CD4-positive, alpha-beta T cell (primary cell): ENCODE results near the gene AGBL4. TPM values are rescaled to one million over a fixed set of nuclear protein-coding genes. Genes with fewer than 3 reads are reported as not detected.

Experiments used
- ATAC-seq: fragments of 200-7000 bp; cut with Tn5 transposase; one replicate; pipeline ENCODE4 v1.10.0; 2022; ENCODE audit warnings: mild to moderate bottlenecking; ENCODE audit not compliant: poor library complexity
- CTCF ChIA-PET: fragments of 350-600 bp; sonication (Branson Sonifier 250); formaldehyde crosslinking; loops from one replicate; lab custom pipeline; 2021; ENCODE audit warnings: antibody characterized with exemption, inconsistent platforms; lab: Charles Lee
- POLR2A ChIA-PET: fragments of 350-600 bp; sonication (Branson Sonifier 250); formaldehyde crosslinking; loops from one replicate; lab custom pipeline; 2021; ENCODE audit warnings: antibody characterized with exemption, inconsistent platforms; lab: Charles Lee
- DNase-seq, 14 experiments: peaks; one replicate each; pipeline ENCODE4 v3.0.0-alpha.2; 2013 to 2020; ENCODE audit warnings: mixed read lengths in 2 of 14
- H3K27ac ChIP-seq, 2 donors: one replicate each; pipeline versions ENCODE4 v1.5.1 to v1.7.0; 2013; ENCODE audit warnings: low read length in 2 of 2, low read depth in 1 of 2, mild to moderate bottlenecking in 1 of 2
- H3K27me3 ChIP-seq, 2 experiments: 1 replicate in 1 of 2; 2 replicates in 1 of 2; pipeline versions ENCODE4 v1.6.1 to v1.7.0; 2013; ENCODE audit warnings: low read length in 2 of 2, control low read depth in 1 of 2, mild to moderate bottlenecking in 1 of 2, moderate library complexity in 1 of 2; ENCODE audit not compliant: insufficient read depth in 2 of 2, control insufficient read depth in 1 of 2
- H3K36me3 ChIP-seq: one replicate; pipeline ENCODE4 v1.6.1; 2013; ENCODE audit warnings: low read length, control low read depth; ENCODE audit not compliant: insufficient read depth
- H3K4me1 ChIP-seq: one replicate; pipeline ENCODE4 v1.6.1; 2013; ENCODE audit warnings: low read length, control low read depth; ENCODE audit not compliant: insufficient read depth
- H3K4me3 ChIP-seq: one replicate; pipeline ENCODE4 v1.5.1; 2013; ENCODE audit warnings: mild to moderate bottlenecking, low read length, moderate library complexity
- H3K9me3 ChIP-seq, 2 experiments: 1 replicate in 1 of 2; 2 replicates in 1 of 2; pipeline versions ENCODE4 v1.6.1 to v1.7.0; 2013; ENCODE audit warnings: low read length in 2 of 2, mild to moderate bottlenecking in 2 of 2, control low read depth in 1 of 2, moderate library complexity in 1 of 2; ENCODE audit not compliant: control insufficient read depth in 1 of 2, insufficient read depth in 1 of 2
- H3K27ac Mint-ChIP-seq: one replicate; pipeline ENCODE4 v1.8.0; 2020; ENCODE audit warnings: mixed read lengths
- H3K27me3 Mint-ChIP-seq: one replicate; pipeline ENCODE4 v1.8.0; 2021; ENCODE audit warnings: mixed read lengths
- H3K36me3 Mint-ChIP-seq: one replicate; pipeline ENCODE4 v1.8.0; 2021; ENCODE audit warnings: low read depth, mixed read lengths
- H3K4me1 Mint-ChIP-seq: one replicate; pipeline ENCODE4 v1.8.0; 2021; ENCODE audit warnings: low read depth, mixed read lengths
- H3K4me3 Mint-ChIP-seq: one replicate; pipeline ENCODE4 v1.8.0; 2020; ENCODE audit warnings: mild to moderate bottlenecking, mixed read lengths
- H3K9me3 Mint-ChIP-seq: one replicate; pipeline ENCODE4 v1.8.0; 2020; ENCODE audit warnings: mixed read lengths
- intact Hi-C, 2 experiments: fragments of 100-400 bp; cut with DNase I in 1 of 2; cut with micrococcal nuclease in 1 of 2; formaldehyde crosslinking; loops; one replicate each; pipeline versions ENCODE4 v1.15.1 to v1.9.0; 2023 to 2025; cut with DNase I, micrococcal nuclease
- total RNA-seq, 174 experiments: library from RNA in 2 of 174; stranded (reverse) in 2 of 174; gene quantifications; one replicate each; pipeline ENCODE4 v1.2.3 and lab custom pipeline; 2021 to 2026
- TF ChIP-seq, protein P1 (sequence below): fragments of 200-600 bp; IDR thresholded peaks from one replicate; pipeline ENCODE4 v1.8.0; 2022; ENCODE audit warnings: antibody characterized with exemption, mild to moderate bottlenecking

AGBL4 gene
- total RNA-seq, 2 experiments from 2014 or later, result 0.11 TPM; not detected in 1

DNA sequence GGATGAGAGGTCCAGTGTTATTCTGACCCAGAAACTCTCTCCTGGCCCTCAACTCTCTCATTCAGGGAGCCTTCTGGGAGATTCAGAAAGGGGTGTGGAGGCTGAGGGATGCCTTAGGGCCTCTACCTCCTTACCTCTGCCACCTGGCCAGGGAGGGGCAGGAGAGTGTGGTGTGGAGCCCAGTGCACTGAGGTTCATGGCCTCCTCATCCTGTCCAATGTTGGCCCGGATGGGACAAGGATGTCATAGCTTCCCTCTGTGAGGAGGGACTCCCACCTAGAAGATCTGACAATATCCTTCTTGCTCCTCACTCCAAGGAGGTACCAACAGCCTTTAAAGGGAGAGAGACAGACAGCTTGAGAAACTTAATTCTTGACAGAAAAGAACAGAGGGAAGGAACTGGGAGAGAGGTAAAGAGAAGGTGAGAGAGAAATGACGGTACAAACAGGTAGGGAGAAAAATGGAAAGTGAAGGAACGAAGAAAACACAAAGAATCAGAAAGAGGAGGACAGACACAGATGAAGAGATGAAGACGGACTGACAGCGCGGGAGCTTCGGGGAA, 1247.8 kb downstream of the AGBL4 start:
- DNase-seq (peak in 1 of 14 experiments; percentile 4), ATAC-seq (no peak)
- intact Hi-C loops, result loop anchor here in 1 of 2 experiments (5.0 kb wide), 1 partner anchor 304 kb away; the partner anchor contains the start of gene SPATA6
- no peaks in the 10 kb centered on the region for H3K9me3 ChIP-seq
- Mint-ChIP-seq H3K27me3 (peaks cover 5% of the 10 kb centered on the region), H3K36me3 (peaks cover 14% of the 10 kb centered on the region), H3K4me1 (peaks cover 54% of the 10 kb centered on the region), H3K27ac (peak overlapping the region; percentile 84), H3K9me3 (no peaks in the 10 kb centered on the region), H3K4me3 (peak overlapping the region; percentile 96)
- H3K4me1 ChIP-seq, result peaks cover 11% of the 10 kb centered on the region
- H3K36me3 ChIP-seq, result no peaks in the 10 kb centered on the region
- peak overlapping the region; percentile 57 for H3K4me3 ChIP-seq
- CTCF ChIA-PET, result no interaction called here
- H3K27ac ChIP-seq, result peak overlapping the region in 1 of 2 donors; percentile 39
- POLR2A ChIA-PET, result no interaction called here
- peaks cover 0 to 6% of the 10 kb centered on the region in 2 experiments for H3K27me3 ChIP-seq
- TF ChIP-seq, protein P1, sequence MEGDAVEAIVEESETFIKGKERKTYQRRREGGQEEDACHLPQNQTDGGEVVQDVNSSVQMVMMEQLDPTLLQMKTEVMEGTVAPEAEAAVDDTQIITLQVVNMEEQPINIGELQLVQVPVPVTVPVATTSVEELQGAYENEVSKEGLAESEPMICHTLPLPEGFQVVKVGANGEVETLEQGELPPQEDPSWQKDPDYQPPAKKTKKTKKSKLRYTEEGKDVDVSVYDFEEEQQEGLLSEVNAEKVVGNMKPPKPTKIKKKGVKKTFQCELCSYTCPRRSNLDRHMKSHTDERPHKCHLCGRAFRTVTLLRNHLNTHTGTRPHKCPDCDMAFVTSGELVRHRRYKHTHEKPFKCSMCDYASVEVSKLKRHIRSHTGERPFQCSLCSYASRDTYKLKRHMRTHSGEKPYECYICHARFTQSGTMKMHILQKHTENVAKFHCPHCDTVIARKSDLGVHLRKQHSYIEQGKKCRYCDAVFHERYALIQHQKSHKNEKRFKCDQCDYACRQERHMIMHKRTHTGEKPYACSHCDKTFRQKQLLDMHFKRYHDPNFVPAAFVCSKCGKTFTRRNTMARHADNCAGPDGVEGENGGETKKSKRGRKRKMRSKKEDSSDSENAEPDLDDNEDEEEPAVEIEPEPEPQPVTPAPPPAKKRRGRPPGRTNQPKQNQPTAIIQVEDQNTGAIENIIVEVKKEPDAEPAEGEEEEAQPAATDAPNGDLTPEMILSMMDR, result no peak

DNA sequence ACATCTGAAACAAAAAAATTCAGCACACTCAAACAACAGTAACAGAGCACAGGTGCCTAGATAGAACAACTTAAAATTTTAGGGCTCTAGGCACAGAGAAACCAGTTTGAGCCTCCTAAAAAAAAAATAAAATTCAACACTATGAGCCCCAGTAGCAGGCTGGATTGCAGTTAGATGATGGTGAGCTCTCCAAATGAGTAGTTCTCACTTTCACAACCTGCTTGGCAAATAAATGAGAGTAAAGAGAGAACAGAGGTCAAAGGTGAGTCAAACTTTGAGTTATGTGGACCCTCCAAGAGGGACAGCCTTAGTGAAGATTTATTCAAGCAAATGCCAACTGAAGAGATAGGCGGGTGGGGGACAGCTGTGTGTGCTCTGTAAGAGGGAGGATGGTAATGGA, 1250.6 kb downstream of the AGBL4 start:
- Mint-ChIP-seq H3K27me3 (peaks cover 5% of the 10 kb centered on the region), H3K4me3 (no peak overlapping the region), H3K9me3 (no peaks in the 10 kb centered on the region), H3K36me3 (peaks cover 14% of the 10 kb centered on the region), H3K27ac (no peak overlapping the region), H3K4me1 (peaks cover 71% of the 10 kb centered on the region)
- intact Hi-C loops, result no loop called here
- CTCF ChIA-PET, result no interaction called here
- Histone ChIP-seq H3K4me3 (no peak overlapping the region), H3K27me3 (peaks cover 0 to 6% of the 10 kb centered on the region in 2 experiments), H3K4me1 (peaks cover 11% of the 10 kb centered on the region), H3K27ac (no peak overlapping the region), H3K9me3 (no peaks in the 10 kb centered on the region), H3K36me3 (no peaks in the 10 kb centered on the region)
- POLR2A ChIA-PET, result no interaction called here
- DNase-seq (no peak), ATAC-seq (no peak)
- TF ChIP-seq, protein P1, result no peak

DNA sequence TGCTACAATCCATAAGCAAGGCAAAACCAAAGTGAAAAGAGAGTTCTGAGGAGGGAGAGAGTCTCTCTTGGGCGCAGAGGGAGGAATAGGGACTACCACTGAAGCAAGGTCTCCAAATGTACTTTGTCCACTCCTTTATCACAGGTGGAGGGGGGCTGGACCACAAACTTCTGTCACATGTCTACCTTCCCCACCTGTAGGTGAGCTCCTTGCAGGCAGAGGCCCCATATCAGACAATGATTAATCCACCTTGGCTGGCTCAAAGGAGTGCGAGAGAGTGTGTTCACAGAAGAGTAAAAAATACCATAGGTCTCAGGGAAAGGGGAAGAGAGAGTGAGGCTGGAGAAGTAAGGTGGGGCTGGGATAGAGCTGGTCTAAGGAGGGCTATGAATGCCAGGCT, 1251.5 kb downstream of the AGBL4 start:
- H3K36me3 Mint-ChIP-seq, result peaks cover 14% of the 10 kb centered on the region
- no peak overlapping the region for H3K27ac Mint-ChIP-seq
- POLR2A ChIA-PET, result no interaction called here

More for the DNA sequence above, 1251.5 kb downstream of the AGBL4 start:
- Mint-ChIP-seq H3K9me3 (no peaks in the 10 kb centered on the region), H3K27me3 (peaks cover 5% of the 10 kb centered on the region), H3K4me3 (no peak overlapping the region), H3K4me1 (peaks cover 72% of the 10 kb centered on the region)
- H3K4me3 ChIP-seq, result no peak overlapping the region
- intact Hi-C loops, result no loop called here
- DNase-seq (no peak), ATAC-seq (no peak)
- H3K9me3 ChIP-seq, result no peaks in the 10 kb centered on the region
- CTCF ChIA-PET, result no interaction called here
- peaks cover 6% of the 10 kb centered on the region for H3K4me1 ChIP-seq
- H3K27ac ChIP-seq, result no peak overlapping the region
- peaks cover 0 to 6% of the 10 kb centered on the region in 2 experiments for H3K27me3 ChIP-seq
- TF ChIP-seq, protein P1, result no peak
- H3K36me3 ChIP-seq, result no peaks in the 10 kb centered on the region
